Smooth muscle cell (in vitro differentiated cells): ENCODE results near the gene PPP2R2D. TPM values are rescaled to one million over a fixed set of nuclear protein-coding genes. Genes with fewer than 3 reads are reported as not detected.
"Not testable (repeated sequence)": the region's sequence is repeated elsewhere in the genome, so short reads cannot be mapped to it uniquely, and the experiment has no call there.

Experiments
- DNase-seq: peaks from one replicate; lab custom pipeline; 2025; ENCODE audit not compliant: unreplicated experiment; lab: John Stamatoyannopoulos, UW
- H2AFZ ChIP-seq: fragments of 200-600 bp; sonication (generic); 2 replicates; pipeline ENCODE4 v1.6.0; 2016; ENCODE audit warnings: antibody characterized with exemption, low read depth, mild to moderate bottlenecking
- H3F3A ChIP-seq: fragments of 200-600 bp; sonication (generic); 2 replicates; pipeline ENCODE4 v1.6.0; 2017; ENCODE audit warnings: antibody characterized with exemption, low read depth
- H3K27ac ChIP-seq: fragments of 200-600 bp; sonication (generic); 2 replicates; pipeline ENCODE4 v1.5.1; 2016; ENCODE audit warnings: low read depth, mild to moderate bottlenecking
- H3K27me3 ChIP-seq: fragments of 200-600 bp; sonication (generic); 2 replicates; pipeline ENCODE4 v1.6.1; 2016; ENCODE audit warnings: low read depth, mild to moderate bottlenecking
- H3K36me3 ChIP-seq: fragments of 200-600 bp; sonication (generic); 2 replicates; pipeline ENCODE4 v1.5.1; 2016; ENCODE audit warnings: low read depth
- H3K4me1 ChIP-seq: fragments of 200-600 bp; sonication (generic); 2 replicates; pipeline ENCODE4 v1.5.1; 2016; ENCODE audit warnings: low read depth
- H3K4me2 ChIP-seq: fragments of 200-600 bp; sonication (generic); 2 replicates; pipeline ENCODE4 v1.6.0; 2016; ENCODE audit warnings: mild to moderate bottlenecking
- H3K4me3 ChIP-seq: fragments of 200-600 bp; sonication (generic); 2 replicates; pipeline ENCODE4 v1.5.1; 2016; ENCODE audit warnings: mild to moderate bottlenecking
- H3K79me2 ChIP-seq: fragments of 200-600 bp; sonication (generic); 2 replicates; pipeline ENCODE4 v1.6.0; 2016; ENCODE audit warnings: low read depth, mild to moderate bottlenecking
- H3K9ac ChIP-seq: fragments of 200-600 bp; sonication (generic); 2 replicates; pipeline ENCODE4 v1.6.0; 2016; ENCODE audit warnings: low read depth
- H3K9me3 ChIP-seq: fragments of 200-600 bp; sonication (generic); replicated peaks from 2 replicates; pipeline ENCODE4 v1.5.1; 2016; ENCODE audit warnings: low read depth
- H4K20me1 ChIP-seq: fragments of 200-600 bp; sonication (generic); 2 replicates; pipeline ENCODE4 v1.6.0; 2016; ENCODE audit warnings: low read depth
- CTCF ChIP-seq: fragments of 200-600 bp; sonication (generic); IDR thresholded peaks from 2 replicates; pipeline ENCODE4 v1.5.1; 2017; ENCODE audit warnings: borderline replicate concordance, mild to moderate bottlenecking, antibody characterized with exemption; ENCODE audit not compliant: insufficient read depth, poor library complexity, severe bottlenecking
- WGBS: methylation state at CpG from one replicate; pipeline ENCODE4 v1.1.7; 2016; ENCODE audit warnings: low lambda C conversion rate; 5-methylcytosine and 5-hydroxymethylcytosine counted together
- polyA plus RNA-seq: library from polyadenylated mRNA; unstranded; fragments of >200 nt; fragmentation: Nextera tagmentation; extraction: Ambion mirVana; gene quantifications from 2 replicates; pipeline ENCODE4 v1.2.1, GENCODE V29; 2016
- total RNA-seq: library from RNA; depleted of rRNA; stranded (reverse); fragments of >200 nt; gene quantifications from 2 replicates; pipeline ENCODE4 v1.2.3, GENCODE V29; 2014

PPP2R2D gene
- total and polyA plus RNA-seq, 2 experiments from 2014 or later = 22.5 to 27.1 TPM

- H3F3A ChIP-seq = peaks cover 14% of the 10 kb centered on the region
- H3K4me2 ChIP-seq = peak overlapping the region; percentile 84
- no peak overlapping the region for H3K9ac ChIP-seq
- H3K27ac ChIP-seq = peak overlapping the region; percentile 63
- no peaks in the 10 kb centered on the region for H3K36me3 ChIP-seq
- peaks cover 25% of the 10 kb centered on the region for H4K20me1 ChIP-seq
- H3K9me3 ChIP-seq = no peaks in the 10 kb centered on the region
- H3K79me2 ChIP-seq = peaks cover 29% of the 10 kb centered on the region
- peaks cover 17% of the 10 kb centered on the region for H3K4me1 ChIP-seq
- H3K27me3 ChIP-seq = no peaks in the 10 kb centered on the region
- 12% methylated on average over 6 of the region's 6 CpGs for WGBS
- no peak overlapping the region for H2AFZ ChIP-seq
- TF ChIP-seq CTCF = no peak
- no peak overlapping the region for H3K4me3 ChIP-seq
- DNase-seq = no peak
Measured at GRCh38 chr10:131983780-131984179, 83.0 kb downstream of the PPP2R2D start.

- WGBS = 93% methylated on average over 7 of the region's 7 CpGs
Measured at GRCh38 chr10:131986851-131987250, 86.0 kb downstream of the PPP2R2D start.

GRCh38 chr10:131987301-131987700 lies 86.5 kb downstream of the PPP2R2D start:
- not testable (repeated sequence) for H4K20me1 ChIP-seq, H3K9ac ChIP-seq, H3K4me3 ChIP-seq, H3K9me3 ChIP-seq, H3K27ac ChIP-seq, H3K79me2 ChIP-seq, DNase-seq, H2AFZ ChIP-seq, H3K4me1 ChIP-seq, H3K27me3 ChIP-seq, H3K36me3 ChIP-seq, H3K4me2 ChIP-seq
- 98% methylated on average over 4 of the region's 5 CpGs for WGBS
- H3F3A ChIP-seq = peaks cover 14% of the 10 kb centered on the region

More at GRCh38 chr10:131986851-131987250, 86.0 kb downstream of the PPP2R2D start:
- H3K4me2 ChIP-seq, H2AFZ ChIP-seq, DNase-seq, H3K9ac ChIP-seq, H3K9me3 ChIP-seq, H3K79me2 ChIP-seq, H4K20me1 ChIP-seq, H3K27me3 ChIP-seq, H3K27ac ChIP-seq, H3K4me3 ChIP-seq, H3K36me3 ChIP-seq, H3K4me1 ChIP-seq: not testable (repeated sequence)
- H3F3A ChIP-seq = peaks cover 14% of the 10 kb centered on the region

- H3K36me3 ChIP-seq, H3K4me3 ChIP-seq, DNase-seq, H3K79me2 ChIP-seq, H3K9me3 ChIP-seq, H3F3A ChIP-seq, H3K9ac ChIP-seq, H4K20me1 ChIP-seq, H3K4me2 ChIP-seq, H3K4me1 ChIP-seq, H2AFZ ChIP-seq, H3K27ac ChIP-seq, H3K27me3 ChIP-seq: not testable (repeated sequence)
- 97% methylated on average over 3 of the region's 3 CpGs for WGBS
Measured at GRCh38 chr10:131987786-131988185, 87.0 kb downstream of the PPP2R2D start.

GRCh38 chr10:131991726-131992125 lies 90.9 kb downstream of the PPP2R2D start:
- WGBS = 80% methylated on average over 3 of the region's 3 CpGs
- DNase-seq = no peak

More at GRCh38 chr10:131991726-131992125, 90.9 kb downstream of the PPP2R2D start:
- Histone ChIP-seq H3K36me3 (no peaks in the 10 kb centered on the region), H3K4me3 (no peak overlapping the region), H3K9ac (no peak overlapping the region), H2AFZ (no peak overlapping the region), H3K79me2 (no peaks in the 10 kb centered on the region), H3K27ac (no peak overlapping the region), H4K20me1 (no peaks in the 10 kb centered on the region), H3K27me3 (no peaks in the 10 kb centered on the region), H3K4me2 (no peak overlapping the region), H3F3A (no peaks in the 10 kb centered on the region), H3K4me1 (no peaks in the 10 kb centered on the region), H3K9me3 (no peaks in the 10 kb centered on the region)
- TF ChIP-seq CTCF = no peak
